Inflammatory macrophage treated with lipopolysaccharide for 1 hour (primary cell): ENCODE data around the gene TMEM11.

ENCODE experiments used
- DNase-seq, 2 donors: peaks; one replicate each; pipeline ENCODE4 v3.0.0-alpha.2; 2020 to 2022

Gene TMEM11

GRCh38 chr17:21214015-21214776, at the start of gene TMEM11:
TSS of gene TMEM11 (minus strand) at chr17:21214161. CDS start at chr17:21214152, 9 bp downstream.
- peak; percentile 93 to 96 for DNase-seq

- no peak for DNase-seq
These were observed 49.4 kb upstream of the TMEM11 start for GRCh38 chr17:21263376-21263775.

- no peak for DNase-seq
These were observed 48.5 kb upstream of the TMEM11 start for GRCh38 chr17:21262259-21262993.

- DNase-seq: no peak
These were observed 44.6 kb upstream of the TMEM11 start for GRCh38 chr17:21258593-21258992.

- DNase-seq: no peak
These were observed 39.9 kb upstream of the TMEM11 start for GRCh38 chr17:21253646-21254441.

GRCh38 chr17:21252796-21253645, 39.1 kb upstream of the TMEM11 start, which contains the start of gene NATD1:
TSS of gene NATD1 (minus strand) at chr17:21253410. CDS start at chr17:21253264, 146 bp downstream.
- DNase-seq: peak; percentile 71 to 73

- DNase-seq: no peak
These were observed 38.4 kb upstream of the TMEM11 start for GRCh38 chr17:21252289-21252795.

GRCh38 chr17:21251337-21252010, 37.5 kb upstream of the TMEM11 start:
- no peak for DNase-seq

- DNase-seq: no peak
These were observed 36.9 kb upstream of the TMEM11 start for GRCh38 chr17:21250854-21251253.

GRCh38 chr17:21249920-21250703, 36.2 kb upstream of the TMEM11 start:
- no peak for DNase-seq

- no peak for DNase-seq
These were observed 35.3 kb upstream of the TMEM11 start for GRCh38 chr17:21249086-21249795.

- no peak for DNase-seq
These were observed 34.5 kb upstream of the TMEM11 start for GRCh38 chr17:21248500-21248899.

GRCh38 chr17:21247552-21248258, 33.7 kb upstream of the TMEM11 start:
- no peak for DNase-seq

- DNase-seq: no peak
These were observed 32.7 kb upstream of the TMEM11 start for GRCh38 chr17:21246698-21247097.

GRCh38 chr17:21245639-21246084, 31.7 kb upstream of the TMEM11 start:
- DNase-seq: no peak

- no peak for DNase-seq
These were observed 29.7 kb upstream of the TMEM11 start for GRCh38 chr17:21243516-21244303.

- DNase-seq: no peak
These were observed 29.0 kb upstream of the TMEM11 start for GRCh38 chr17:21242780-21243515.
